NCI-H1048 (cell line): ENCODE measurements around the gene TSHB.

Source experiments
- DNase-seq: peaks from one replicate; lab custom pipeline; 2025; lab: John Stamatoyannopoulos, UW

Gene TSHB

GRCh38 chr1:115060501-115060900 is 30.9 kb downstream of the TSHB start:
- no peak for DNase-seq

GRCh38 chr1:115062542-115063004 is 32.9 kb downstream of the TSHB start:
- peak; percentile 24 for DNase-seq

GRCh38 chr1:115063228-115063901 is 33.7 kb downstream of the TSHB start:
- DNase-seq = peak; percentile 20

- no peak for DNase-seq
These were observed 34.8 kb downstream of the TSHB start for GRCh38 chr1:115064461-115064860.

- DNase-seq = no peak
These were observed 35.4 kb downstream of the TSHB start for GRCh38 chr1:115065021-115065420.

GRCh38 chr1:115067161-115067859 is 37.7 kb downstream of the TSHB start:
- DNase-seq = no peak

GRCh38 chr1:115068826-115069585 is 39.4 kb downstream of the TSHB start:
- no peak for DNase-seq

GRCh38 chr1:115069659-115070308 is 40.2 kb downstream of the TSHB start:
- no peak for DNase-seq

- DNase-seq = no peak
These were observed 41.5 kb downstream of the TSHB start for GRCh38 chr1:115071012-115071664.

GRCh38 chr1:115073298-115074087 is 43.9 kb downstream of the TSHB start:
- DNase-seq = no peak

GRCh38 chr1:115074839-115075534 is 45.4 kb downstream of the TSHB start:
- no peak for DNase-seq

- no peak for DNase-seq
These were observed 46.8 kb downstream of the TSHB start for GRCh38 chr1:115076384-115076915.

- no peak for DNase-seq
These were observed 47.8 kb downstream of the TSHB start for GRCh38 chr1:115077286-115077983.

GRCh38 chr1:115077984-115078330 is 48.3 kb downstream of the TSHB start:
- DNase-seq = no peak

GRCh38 chr1:115078708-115079107 is 49.1 kb downstream of the TSHB start:
- no peak for DNase-seq

- DNase-seq = no peak
These were observed 53.3 kb downstream of the TSHB start for GRCh38 chr1:115082949-115083348.
